Stimulated activated CD4-positive, alpha-beta T cell treated with anti-CD3 and anti-CD28 coated beads, Interleukin-2, amount 100 ng/mL, for 48 hours (primary cell): ENCODE measurements around the gene ZMIZ2.
"Not testable (repeated sequence)": the region's sequence is repeated elsewhere in the genome, so short reads cannot be mapped to it uniquely, and the experiment has no call there.

Experiments used
- DNase-seq, 2 donors: peaks; one replicate each; pipeline ENCODE4 v3.0.0-alpha.2; 2020

Gene ZMIZ2

GRCh38 chr7:44748045-44748947 lies at the start of gene ZMIZ2:
TSS of gene ZMIZ2 (plus strand) at chr7:44748847. CDS start at chr7:44756250, 7,403 bp downstream.
- DNase-seq, result peak; percentile 87 to 96

- not testable (repeated sequence) for DNase-seq
Observed at GRCh38 chr7:44699598-44699997, 49.0 kb upstream of the ZMIZ2 start.

GRCh38 chr7:44700322-44700721 lies 48.3 kb upstream of the ZMIZ2 start:
- no peak for DNase-seq

GRCh38 chr7:44703391-44703790 lies 45.3 kb upstream of the ZMIZ2 start:
- DNase-seq, result not testable (repeated sequence)

- no peak for DNase-seq
Observed at GRCh38 chr7:44703921-44704320, 44.7 kb upstream of the ZMIZ2 start.

- no peak for DNase-seq
Observed at GRCh38 chr7:44705434-44705833, 43.2 kb upstream of the ZMIZ2 start.

GRCh38 chr7:44706788-44707557 lies 41.7 kb upstream of the ZMIZ2 start:
- DNase-seq, result no peak

- DNase-seq, result no peak
Observed at GRCh38 chr7:44707558-44708230, 41.0 kb upstream of the ZMIZ2 start.

GRCh38 chr7:44709011-44709915 lies 39.4 kb upstream of the ZMIZ2 start:
- no peak for DNase-seq

- DNase-seq, result no peak
Observed at GRCh38 chr7:44709945-44710596, 38.6 kb upstream of the ZMIZ2 start.

- no peak for DNase-seq
Observed at GRCh38 chr7:44711528-44711927, 37.1 kb upstream of the ZMIZ2 start.

- no peak for DNase-seq
Observed at GRCh38 chr7:44712012-44712411, 36.6 kb upstream of the ZMIZ2 start.

GRCh38 chr7:44713141-44713540 lies 35.5 kb upstream of the ZMIZ2 start:
- DNase-seq, result no peak

GRCh38 chr7:44713680-44714335 lies 34.8 kb upstream of the ZMIZ2 start:
- DNase-seq, result no peak

GRCh38 chr7:44716205-44716604 lies 32.4 kb upstream of the ZMIZ2 start:
- no peak for DNase-seq

GRCh38 chr7:44720301-44720700 lies 28.3 kb upstream of the ZMIZ2 start:
- no peak for DNase-seq

GRCh38 chr7:44724276-44724675 lies 24.4 kb upstream of the ZMIZ2 start:
- DNase-seq, result no peak

- not testable (repeated sequence) for DNase-seq
Observed at GRCh38 chr7:44726250-44726649, 22.4 kb upstream of the ZMIZ2 start.

GRCh38 chr7:44727158-44727936 lies 21.3 kb upstream of the ZMIZ2 start:
- DNase-seq, result no peak

- DNase-seq, result no peak
Observed at GRCh38 chr7:44727937-44728262, 20.7 kb upstream of the ZMIZ2 start.
